GM18909 (cell line): ENCODE data around the gene ST6GALNAC2.
"Not testable (repeated sequence)": the region's sequence is repeated elsewhere in the genome, so short reads cannot be mapped to it uniquely, and the experiment has no call there.

Experiments
- ATAC-seq: cut with Tn5 transposase; IDR thresholded peaks from one replicate; pipeline ENCODE4 v1.9.1; 2021; ENCODE audit warnings: mild to moderate bottlenecking; ENCODE audit not compliant: unreplicated experiment, poor library complexity

The ST6GALNAC2 gene

GRCh38 chr17:76585649-76586593 lies at the start of gene ST6GALNAC2:
TSS of gene ST6GALNAC2 (minus strand) at chr17:76585860. CDS start at chr17:76585808, 52 bp downstream.
- ATAC-seq, result no peak

GRCh38 chr17:76635039-76635438 lies 49.4 kb upstream of the ST6GALNAC2 start:
- no peak for ATAC-seq

DNA sequence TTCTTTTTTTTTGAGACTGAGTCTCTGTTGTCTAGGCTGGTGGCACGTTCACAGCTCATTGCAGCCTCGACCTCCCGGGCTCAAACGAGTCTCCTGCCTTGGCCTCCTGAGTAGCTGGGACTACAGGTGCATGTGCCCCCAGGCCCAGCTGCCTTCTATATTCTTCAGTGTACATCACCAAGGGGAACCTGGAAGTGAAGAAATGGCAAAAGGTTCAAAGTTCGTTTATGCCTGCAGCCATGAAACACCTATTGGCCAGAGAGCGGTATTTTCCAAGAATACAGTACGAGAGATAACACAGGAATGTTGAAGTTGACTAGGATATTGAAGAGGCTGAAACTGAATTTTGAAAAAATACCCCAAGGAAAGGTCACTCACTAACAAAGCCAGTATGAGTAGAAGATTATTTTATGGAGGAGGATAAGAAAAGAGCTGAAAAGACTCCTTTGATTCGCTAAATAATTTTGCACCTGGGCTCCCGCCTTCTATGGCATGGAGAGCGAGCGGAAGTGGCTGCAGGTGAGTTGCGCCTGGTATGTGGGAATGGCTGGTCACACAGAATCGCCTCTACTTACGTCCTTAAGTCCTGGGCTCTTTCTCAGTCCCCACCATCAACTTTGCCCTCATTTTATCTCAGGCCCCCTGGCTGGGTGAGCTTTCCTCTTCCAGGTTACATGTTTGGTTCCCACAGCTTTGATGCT lies 48.1 kb upstream of the ST6GALNAC2 start:
- ATAC-seq, result no peak

DNA sequence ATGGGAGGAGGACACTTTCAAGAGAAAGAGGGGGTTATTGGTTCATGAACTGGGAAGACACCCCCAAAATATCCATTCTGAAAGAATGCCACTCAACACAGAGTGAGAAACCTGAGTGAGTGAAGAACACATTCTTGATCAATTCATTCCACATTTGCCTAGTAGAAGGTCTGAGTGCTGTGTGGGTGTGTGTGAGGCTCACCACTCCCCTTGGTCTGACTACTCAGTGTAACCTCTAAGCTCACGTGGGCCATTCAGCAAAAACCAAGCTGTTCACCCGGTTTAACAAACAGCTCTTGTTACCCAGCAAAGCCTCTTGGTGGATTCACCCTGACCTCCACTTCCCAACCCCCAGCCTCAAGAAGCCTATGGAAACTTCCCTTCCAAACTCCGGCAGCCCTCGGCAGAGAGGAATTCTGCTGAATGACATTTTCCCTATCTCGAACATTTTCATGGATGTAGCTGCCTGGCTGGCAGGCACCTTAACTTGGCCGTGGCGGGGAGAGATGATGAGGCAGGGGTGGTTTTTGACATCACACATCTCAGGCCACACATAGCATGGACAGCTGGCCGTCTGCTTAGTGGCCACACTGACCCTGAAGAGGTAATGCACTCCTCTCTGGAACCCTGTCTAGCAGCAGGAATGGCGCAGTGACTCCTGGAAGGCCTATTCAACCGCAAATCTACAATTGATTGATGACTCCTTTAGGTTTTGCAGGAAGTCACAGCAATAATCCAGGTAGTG lies 46.3 kb upstream of the ST6GALNAC2 start:
- ATAC-seq, result no peak

- no peak for ATAC-seq
Observed at GRCh38 chr17:76630151-76630550, 44.5 kb upstream of the ST6GALNAC2 start.

- ATAC-seq, result no peak
Observed at GRCh38 chr17:76627510-76627909, 41.9 kb upstream of the ST6GALNAC2 start.

GRCh38 chr17:76626442-76626841 lies 40.8 kb upstream of the ST6GALNAC2 start:
- ATAC-seq, result no peak

DNA sequence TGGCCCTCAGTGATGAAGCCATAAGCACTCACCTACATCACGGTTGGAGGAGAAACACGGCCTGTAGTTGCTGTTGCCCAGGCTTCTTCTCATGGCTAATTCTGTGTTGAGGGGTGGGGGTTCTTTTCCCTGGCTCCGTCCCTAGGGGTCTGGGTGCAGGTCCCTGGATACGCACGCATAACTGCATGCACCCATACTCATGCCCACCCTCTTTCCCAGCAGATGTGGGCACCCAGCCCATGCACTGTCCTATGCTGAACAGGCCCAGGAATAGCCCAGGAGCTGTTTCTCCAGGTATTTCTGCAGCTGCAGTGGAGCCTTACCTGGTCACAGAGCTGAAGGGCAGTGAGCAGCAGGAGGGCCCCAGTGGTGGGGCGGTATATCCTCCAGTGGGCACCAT lies 39.8 kb upstream of the ST6GALNAC2 start:
- no peak for ATAC-seq

GRCh38 chr17:76623271-76624146 lies 37.8 kb upstream of the ST6GALNAC2 start:
- ATAC-seq, result no peak

DNA sequence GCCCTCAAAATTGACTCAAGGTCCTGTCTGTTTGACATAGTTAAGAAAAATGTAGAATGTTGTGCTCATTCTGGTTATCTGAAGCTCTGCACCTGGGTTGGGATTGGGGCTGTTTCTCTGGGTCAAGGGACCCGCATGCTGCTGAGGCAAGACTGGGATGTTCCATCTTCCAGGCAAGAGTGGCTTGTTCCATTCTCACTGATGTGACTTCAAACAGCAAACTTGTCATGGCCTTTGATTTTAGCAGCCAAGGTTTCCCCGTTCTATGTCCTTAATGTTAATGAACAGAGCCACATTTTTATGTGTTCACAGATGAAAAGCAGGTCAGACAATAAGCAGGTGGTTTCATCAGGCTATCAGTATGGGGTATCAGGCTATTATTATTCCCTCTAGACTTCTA lies 32.2 kb upstream of the ST6GALNAC2 start:
- ATAC-seq, result no peak

DNA sequence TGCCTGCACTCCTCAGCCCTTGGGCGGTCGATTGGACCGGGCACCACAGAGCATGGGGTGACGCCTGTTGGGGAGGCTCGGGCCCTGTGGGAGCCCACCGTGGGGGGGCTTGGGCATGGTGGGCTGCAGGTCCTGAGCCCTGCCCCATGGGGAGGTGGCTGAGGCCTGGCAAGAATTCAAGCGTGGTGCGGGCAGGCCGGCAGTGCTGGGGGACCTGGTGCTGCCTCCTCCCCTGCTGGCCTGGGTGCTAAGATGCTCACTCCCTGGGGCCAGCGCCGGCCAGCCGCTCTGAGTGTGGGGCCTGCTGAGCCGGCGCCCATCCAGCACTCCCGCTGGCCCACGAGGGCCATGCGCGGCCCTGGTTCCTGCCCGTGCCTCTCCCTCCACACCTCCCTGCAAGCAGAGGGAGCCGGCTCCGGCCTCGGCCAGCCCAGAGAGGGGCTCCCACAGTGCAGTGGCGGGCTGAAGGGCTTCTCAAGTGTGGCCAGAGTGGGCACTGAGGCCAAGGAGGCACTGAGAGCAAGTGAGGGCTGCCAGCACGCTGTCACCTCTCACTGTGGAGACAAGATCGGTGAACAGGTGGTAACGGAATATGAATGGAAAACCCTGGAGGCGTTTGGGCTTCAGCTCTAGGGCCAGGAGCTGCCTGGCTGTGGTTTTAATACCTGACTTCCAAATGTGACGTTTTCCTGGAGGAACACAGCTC lies 29.4 kb upstream of the ST6GALNAC2 start:
- ATAC-seq, result no peak

- ATAC-seq, result not testable (repeated sequence)
Observed at GRCh38 chr17:76614064-76614759, 28.6 kb upstream of the ST6GALNAC2 start.

- no peak for ATAC-seq
Observed at GRCh38 chr17:76612977-76613851, 27.6 kb upstream of the ST6GALNAC2 start.

DNA sequence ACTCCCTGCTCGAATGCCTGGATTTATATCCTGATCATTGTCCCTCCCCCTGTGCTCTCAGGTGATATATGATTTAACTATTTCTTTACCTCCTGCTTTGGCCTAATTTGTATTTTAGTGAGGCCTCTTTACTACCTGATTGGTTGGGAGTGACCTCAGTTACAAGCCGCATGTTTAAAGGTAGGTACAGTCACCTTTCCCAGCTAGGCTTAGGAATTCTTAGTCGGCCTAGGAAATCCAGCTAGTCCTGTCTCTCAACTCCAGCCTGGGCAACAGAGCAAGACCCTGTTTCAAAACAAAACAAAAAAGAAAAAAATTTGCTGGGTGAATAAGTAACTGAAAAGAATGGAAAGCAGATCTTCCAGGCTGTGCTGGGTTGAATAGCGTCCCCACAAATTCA lies 26.8 kb upstream of the ST6GALNAC2 start:
- ATAC-seq, result no peak

GRCh38 chr17:76611758-76612157 lies 26.1 kb upstream of the ST6GALNAC2 start:
- ATAC-seq, result no peak

DNA sequence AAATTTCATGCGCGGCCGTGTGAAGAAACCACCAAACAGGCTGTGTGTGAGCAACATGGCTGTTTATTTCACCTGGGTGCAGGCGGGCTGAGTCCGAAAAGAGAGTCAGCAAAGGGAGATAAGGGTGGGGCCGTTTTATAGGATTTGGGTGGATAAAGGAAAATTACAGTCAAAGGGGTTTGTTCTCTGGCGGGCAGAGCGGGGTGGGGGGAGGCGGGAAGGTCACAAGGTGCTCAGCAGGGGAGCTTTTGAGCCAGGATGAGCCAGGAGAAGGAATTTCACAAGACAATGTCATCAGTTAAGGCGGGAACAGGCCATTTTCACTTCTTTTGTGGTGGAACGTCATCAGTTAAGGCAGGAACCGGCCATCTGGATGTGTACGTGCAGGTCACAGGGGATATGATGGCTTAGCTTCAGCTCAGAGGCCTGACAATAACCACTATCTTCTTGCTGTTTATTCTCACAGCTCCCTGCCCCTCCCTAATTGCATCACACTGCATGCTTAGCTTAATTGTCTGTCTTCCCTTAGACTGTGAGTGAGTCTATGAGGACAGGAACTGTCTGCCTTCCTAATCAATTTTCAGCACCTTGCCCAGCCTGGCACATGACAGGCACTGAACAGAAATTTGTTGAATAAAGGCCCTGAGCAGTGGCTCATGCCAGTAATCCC lies 25.6 kb upstream of the ST6GALNAC2 start:
- not testable (repeated sequence) for ATAC-seq

GRCh38 chr17:76606685-76607084 lies 21.0 kb upstream of the ST6GALNAC2 start:
- ATAC-seq, result not testable (repeated sequence)
